A549 (cell line): ENCODE results near the gene CTBP2. TPM values are rescaled to one million over a fixed set of nuclear protein-coding genes. Genes with fewer than 3 reads are reported as not detected.

Source experiments
- ATAC-seq, 2 experiments: fragments of 200-7000 bp in 1 of 2; fragments of >200 bp in 1 of 2; cut with Nextera tagmentation in 1 of 2; cut with Tn5 transposase in 1 of 2; 3 replicates each; pipeline versions ENCODE4 v1.8.0 to v1.9.1; 2018 to 2020; ENCODE audit warnings: mild to moderate bottlenecking in 1 of 2, moderate library complexity in 1 of 2
- CTCF ChIA-PET: fragments of 300-600 bp; sonication (Branson Sonifier 250); formaldehyde crosslinking; extraction: SDS; loops from one replicate; lab custom pipeline; 2021; ENCODE audit warnings: antibody characterized with exemption, inconsistent platforms; lab: Yijun Ruan, JAX
- POLR2A ChIA-PET: fragments of 350-600 bp; formaldehyde crosslinking; extraction: SDS; loops from one replicate; lab custom pipeline; 2021; ENCODE audit warnings: antibody characterized with exemption, inconsistent platforms; lab: Yijun Ruan, JAX
- DNase-seq, 2 experiments: peaks; one replicate each; pipeline versions ENCODE4 v3.0.0 to v3.0.0-alpha.2; 2011 to 2016; ENCODE audit warnings: low read depth in 1 of 2, low spot score in 1 of 2
- FAIRE-seq: peaks from 2 replicates; lab custom pipeline; 2011; peaks lifted over from hg19 to GRCh38; lab: Jason Lieb, UNC
- H3K27ac ChIP-seq, 2 experiments: fragments of >200 bp; sonication (Bioruptor Twin); formaldehyde crosslinking; 3 replicates each; pipeline ENCODE4 v1.5.1; 2016 to 2017
- H3K4me1 ChIP-seq: fragments of >200 bp; sonication (Bioruptor Twin); formaldehyde crosslinking; 3 replicates; pipeline ENCODE4 v1.6.1; 2016
- H3K4me2 ChIP-seq: fragments of >200 bp; sonication (Bioruptor Twin); formaldehyde crosslinking; 3 replicates; pipeline ENCODE4 v1.6.1; 2016
- H3K4me3 ChIP-seq: fragments of >200 bp; sonication (Bioruptor Twin); formaldehyde crosslinking; 3 replicates; pipeline ENCODE4 v1.5.1; 2016
- H3K9me3 ChIP-seq: fragments of >200 bp; sonication (Bioruptor Twin); formaldehyde crosslinking; 3 replicates; pipeline ENCODE4 v1.6.1; 2016
- CBX2 ChIP-seq: fragments of 200-600 bp; sonication (generic); IDR thresholded peaks from 2 replicates; pipeline ENCODE4 v1.6.1; 2016; ENCODE audit warnings: low read depth, mild to moderate bottlenecking, borderline replicate concordance
- CBX8 ChIP-seq: fragments of 200-600 bp; sonication (generic); IDR thresholded peaks from 2 replicates; pipeline ENCODE4 v1.6.1; 2016
- CEBPB ChIP-seq, 2 experiments: fragments of >200 bp in 1 of 2; sonication (Bioruptor Twin) in 1 of 2; formaldehyde crosslinking in 1 of 2; IDR thresholded peaks; 2 replicates each; pipeline ENCODE4 v1.6.1; 2012 to 2016
- E2F6 ChIP-seq: IDR thresholded peaks from 2 replicates; pipeline ENCODE4 v1.6.1; 2012; ENCODE audit warnings: low read depth, borderline replicate concordance
- EHF ChIP-seq: fragments of 250-450 bp; sonication (Bioruptor Pico); IDR thresholded peaks from 2 replicates; pipeline ENCODE4 v1.5.0; 2020; ENCODE audit warnings: mild to moderate bottlenecking
- EHMT2 ChIP-seq: fragments of 200-600 bp; sonication (generic); IDR thresholded peaks from 2 replicates; pipeline ENCODE4 v1.6.1; 2016; ENCODE audit warnings: antibody characterized with exemption, low read depth, mild to moderate bottlenecking, moderate library complexity
- EP300 ChIP-seq, 2 experiments: fragments of >200 bp; sonication (Bioruptor Twin); formaldehyde crosslinking; IDR thresholded peaks; 2 replicates in 1 of 2; 3 replicates in 1 of 2; pipeline ENCODE4 v1.6.1; 2016 to 2017
- HEYL ChIP-seq: fragments of 250-450 bp; sonication (Bioruptor Pico); IDR thresholded peaks from 2 replicates; pipeline ENCODE4 v1.8.0; 2021; ENCODE audit warnings: mild to moderate bottlenecking, moderate library complexity
- HOXA7 ChIP-seq: fragments of 250-450 bp; sonication (Bioruptor Pico); IDR thresholded peaks from 2 replicates; pipeline ENCODE4 v1.5.0; 2020; ENCODE audit warnings: mild to moderate bottlenecking, moderate library complexity
- HOXB13 ChIP-seq: fragments of 250-450 bp; sonication (Bioruptor Pico); IDR thresholded peaks from 2 replicates; pipeline ENCODE4 v1.5.0; 2020; ENCODE audit warnings: low read depth, mild to moderate bottlenecking, moderate library complexity
- HOXB5 ChIP-seq: fragments of 250-450 bp; sonication (Bioruptor Pico); IDR thresholded peaks from 2 replicates; pipeline ENCODE4 v1.5.0; 2020; ENCODE audit warnings: mild to moderate bottlenecking, moderate library complexity
- KDM1A ChIP-seq: fragments of 200-600 bp; sonication (generic); IDR thresholded peaks from 2 replicates; pipeline ENCODE4 v1.6.1; 2016; ENCODE audit warnings: low read depth, mild to moderate bottlenecking
- KDM5A ChIP-seq: fragments of 200-600 bp; sonication (generic); IDR thresholded peaks from 2 replicates; pipeline ENCODE4 v1.6.1; 2016; ENCODE audit warnings: antibody characterized with exemption, mild to moderate bottlenecking
- MAFK ChIP-seq: fragments of 450-650 bp; IDR thresholded peaks from 2 replicates; pipeline ENCODE4 v1.6.1; 2014; ENCODE audit not compliant: partially characterized antibody
- MAX ChIP-seq: IDR thresholded peaks from 2 replicates; pipeline ENCODE4 v1.6.1; 2012
- POLR2AphosphoS2 ChIP-seq: conservative IDR thresholded peaks from 2 replicates; pipeline ENCODE4 v1.6.1; 2012; ENCODE audit warnings: low read length, improper control_type of control experiment, inconsistent platforms
- RCOR1 ChIP-seq: fragments of 150-350 bp; IDR thresholded peaks from 2 replicates; pipeline ENCODE4 v1.6.1; 2014; ENCODE audit warnings: antibody characterized with exemption, low read length, low read depth
- RNF2 ChIP-seq: fragments of 200-600 bp; sonication (generic); IDR thresholded peaks from 2 replicates; pipeline ENCODE4 v1.6.1; 2016; ENCODE audit warnings: low read depth, mild to moderate bottlenecking, antibody characterized with exemption, moderate library complexity, borderline replicate concordance
- SMC3 ChIP-seq: fragments of >200 bp; sonication (Bioruptor Twin); formaldehyde crosslinking; IDR thresholded peaks from 3 replicates; pipeline ENCODE4 v1.6.1; 2018; ENCODE audit warnings: inconsistent platforms
- TFCP2L1 ChIP-seq: fragments of 250-450 bp; sonication (Bioruptor Pico); IDR thresholded peaks from 2 replicates; pipeline ENCODE4 v1.5.0; 2021; ENCODE audit warnings: mild to moderate bottlenecking
- ZNF302 ChIP-seq: fragments of 250-450 bp; sonication (Bioruptor Pico); IDR thresholded peaks from 2 replicates; pipeline ENCODE4 v1.9.0; 2021; ENCODE audit warnings: inconsistent platforms, mild to moderate bottlenecking, moderate library complexity
- WGBS: methylation state at CpG from one replicate; pipeline ENCODE4 v1.1.6; 2017; ENCODE audit errors: missing lambda C conversion rate; 5-methylcytosine and 5-hydroxymethylcytosine counted together
- polyA plus RNA-seq, 4 experiments: library from polyadenylated mRNA; depleted of rRNA in 3 of 4; stranded (reverse); fragments of >200 nt; fragmentation: RNase III in 1 of 4; extraction: RNeasy Plus Mini Kit Qiagen cat#74134 plus additional on column Dnase treatment in 1 of 4; gene quantifications; 2 replicates in 3 of 4; 3 replicates in 1 of 4; pipeline ENCODE4 v1.2.3, GENCODE V29; 2011 to 2017
- TF ChIP-seq, protein P1 (sequence below): fragments of 450-650 bp; IDR thresholded peaks from 2 replicates; pipeline ENCODE4 v1.6.1; 2014; ENCODE audit warnings: antibody characterized with exemption
- TF ChIP-seq, protein P2 (sequence below): IDR thresholded peaks from 2 replicates; pipeline ENCODE4 v1.6.1; 2012
- TF ChIP-seq, protein P3 (sequence below): fragments of >200 bp; sonication (Bioruptor Twin); formaldehyde crosslinking; IDR thresholded peaks from 2 replicates; pipeline ENCODE4 v1.6.1; 2016

CTBP2 gene
- polyA plus RNA-seq, 2 of the 4 experiments (the other 2 are of a cell fraction), result 74.9 to 78.9 TPM

- peak overlapping the region; percentile 18 to 52; a peak in 3 of 6 replicates for H3K27ac ChIP-seq
- H3K4me3 ChIP-seq, result no peak overlapping the region
- TF ChIP-seq HOXB13 (CRISPR knock-in tag) (no peak), EP300 (IDR thresholded peaks at IDR 0.05) (no peak), EHMT2 (no peak), MAFK (no peak), KDM5A (no peak), TFCP2L1 (no peak), POLR2AphosphoS2 (no peak), HOXA7 (no peak), CEBPB (IDR thresholded peaks at IDR 0.05) (no peak), RNF2 (no peak), E2F6 (no peak), ZNF302 (CRISPR knock-in tag) (no peak), RCOR1 (no peak), SMC3 (no peak), HEYL (CRISPR knock-in tag) (no peak), MAX (no peak), KDM1A (no peak), CBX2 (no peak)
- TF ChIP-seq, protein P1, sequence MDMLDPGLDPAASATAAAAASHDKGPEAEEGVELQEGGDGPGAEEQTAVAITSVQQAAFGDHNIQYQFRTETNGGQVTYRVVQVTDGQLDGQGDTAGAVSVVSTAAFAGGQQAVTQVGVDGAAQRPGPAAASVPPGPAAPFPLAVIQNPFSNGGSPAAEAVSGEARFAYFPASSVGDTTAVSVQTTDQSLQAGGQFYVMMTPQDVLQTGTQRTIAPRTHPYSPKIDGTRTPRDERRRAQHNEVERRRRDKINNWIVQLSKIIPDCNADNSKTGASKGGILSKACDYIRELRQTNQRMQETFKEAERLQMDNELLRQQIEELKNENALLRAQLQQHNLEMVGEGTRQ, result no peak
- TF ChIP-seq, protein P2, sequence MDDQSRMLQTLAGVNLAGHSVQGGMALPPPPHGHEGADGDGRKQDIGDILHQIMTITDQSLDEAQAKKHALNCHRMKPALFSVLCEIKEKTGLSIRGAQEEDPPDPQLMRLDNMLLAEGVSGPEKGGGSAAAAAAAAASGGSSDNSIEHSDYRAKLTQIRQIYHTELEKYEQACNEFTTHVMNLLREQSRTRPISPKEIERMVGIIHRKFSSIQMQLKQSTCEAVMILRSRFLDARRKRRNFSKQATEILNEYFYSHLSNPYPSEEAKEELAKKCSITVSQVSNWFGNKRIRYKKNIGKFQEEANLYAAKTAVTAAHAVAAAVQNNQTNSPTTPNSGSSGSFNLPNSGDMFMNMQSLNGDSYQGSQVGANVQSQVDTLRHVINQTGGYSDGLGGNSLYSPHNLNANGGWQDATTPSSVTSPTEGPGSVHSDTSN, result no peak
- DNase-seq (no peak), FAIRE-seq (no peak), ATAC-seq (no peak)
- WGBS, result 48% methylated on average over 6 of the region's 6 CpGs
- H3K9me3 ChIP-seq, result no peaks in the 10 kb centered on the region
- peak overlapping the region; percentile 87 for H3K4me2 ChIP-seq
- peaks cover 61% of the 10 kb centered on the region for H3K4me1 ChIP-seq
- ChIA-PET CTCF (interaction anchor here (0.7 to 0.8 kb wide), 2 partner anchors 47 to 71 kb away, joined by 3 to 5 read pairs; no protein-coding TSS in a partner anchor), POLR2A (no interaction called here)
Observed at GRCh38 chr10:125154529-125154928, 5.8 kb downstream of the CTBP2 start.

DNA sequence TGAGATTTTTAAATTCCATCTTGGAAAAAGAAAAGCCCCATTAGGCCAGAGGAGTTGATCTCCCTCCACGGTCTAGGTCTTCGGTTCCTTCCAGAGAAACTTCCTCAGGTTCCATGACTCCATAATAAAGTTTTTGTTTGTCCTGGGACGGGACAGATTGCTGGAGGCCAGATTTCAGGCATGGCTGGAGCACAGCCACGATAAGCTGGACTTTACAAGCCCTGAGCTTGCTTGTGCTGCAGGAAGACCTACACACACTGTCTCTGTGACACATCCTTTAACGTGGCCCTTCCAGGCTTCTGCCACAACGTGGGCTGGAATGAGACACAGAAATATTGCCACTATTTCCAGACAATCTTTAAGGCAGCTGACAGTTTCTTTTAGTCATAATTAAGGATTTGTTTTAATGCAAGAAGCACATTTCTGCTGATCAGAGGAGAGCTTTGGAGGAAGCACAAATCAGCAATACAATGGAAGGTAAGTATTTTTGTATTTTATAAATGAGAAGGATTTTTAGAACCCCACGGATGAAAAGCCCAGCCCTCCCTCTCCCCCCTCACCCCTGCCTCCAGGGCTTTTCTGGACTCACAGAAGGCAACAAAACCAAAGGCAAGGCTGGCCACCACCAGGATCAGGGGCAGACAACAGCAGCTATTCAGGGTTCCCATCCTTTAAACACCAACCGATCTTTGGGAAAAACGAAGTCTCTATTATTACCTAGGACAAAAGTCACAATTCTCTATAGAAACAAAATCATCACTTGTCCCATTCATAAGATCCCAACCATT lies 6.5 kb downstream of the CTBP2 start:
- ATAC-seq (peak in 1 of 2 experiments; percentile 13; a peak in 2 of 6 replicates), FAIRE-seq (no peak), DNase-seq (no peak)
- ChIA-PET CTCF (interaction anchor here (0.7 to 1.3 kb wide), 5 partner anchors 10 to 70 kb away, joined by 3 to 5 read pairs (median 3); no protein-coding TSS in a partner anchor), POLR2A (no interaction called here)
- Histone ChIP-seq H3K4me1 (peaks cover 68% of the 10 kb centered on the region), H3K4me2 (peak overlapping the region; percentile 87), H3K27ac (peak overlapping the region in 1 of 2 experiments; percentile 53; a peak in 4 of 6 replicates), H3K9me3 (no peaks in the 10 kb centered on the region), H3K4me3 (no peak overlapping the region)
- TF ChIP-seq HOXA7 (no peak), EHF (CRISPR knock-in tag) (no peak), CBX8 (no peak), RCOR1 (no peak), CEBPB (IDR thresholded peaks at IDR 0.05) (no peak), HOXB5 (CRISPR knock-in tag) (no peak)
- TF ChIP-seq, protein P2, result no peak
- TF ChIP-seq, protein P1, result no peak
- TF ChIP-seq, protein P3, sequence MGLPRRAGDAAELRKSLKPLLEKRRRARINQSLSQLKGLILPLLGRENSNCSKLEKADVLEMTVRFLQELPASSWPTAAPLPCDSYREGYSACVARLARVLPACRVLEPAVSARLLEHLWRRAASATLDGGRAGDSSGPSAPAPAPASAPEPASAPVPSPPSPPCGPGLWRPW, result no peak
- 52% methylated on average over 8 of the region's 9 CpGs for WGBS
